Ovary (tissue), 9 donors: ENCODE results near the gene LEKR1. TPM values are rescaled to one million over a fixed set of nuclear protein-coding genes. Genes with fewer than 3 reads are reported as not detected.
"Not testable (repeated sequence)": the region's sequence is repeated elsewhere in the genome, so short reads cannot be mapped to it uniquely, and the experiment has no call there.

Source experiments
- DNase-seq, 5 donors: peaks; one replicate each; pipeline ENCODE4 v3.0.0-alpha.2; 2019 to 2020
- H3K27ac ChIP-seq, 2 donors: fragments of 200-600 bp; one replicate each; pipeline versions ENCODE4 v1.5.1 to v1.8.0; 2019 to 2022
- H3K27me3 ChIP-seq: fragments of 200-600 bp; one replicate; pipeline ENCODE4 v1.8.0; 2022
- H3K36me3 ChIP-seq: fragments of 200-600 bp; sonication (generic); one replicate; pipeline ENCODE4 v1.5.1; 2019
- H3K4me1 ChIP-seq: one replicate; pipeline ENCODE4 v1.8.1; 2013; ENCODE audit warnings: mild to moderate bottlenecking, moderate library complexity; ENCODE audit not compliant: insufficient read depth
- H3K4me3 ChIP-seq: fragments of 200-600 bp; sonication (generic); one replicate; pipeline ENCODE4 v1.5.1; 2017
- H3K9me3 ChIP-seq, 2 donors: fragments of 200-600 bp in 1 of 2; sonication (generic) in 1 of 2; one replicate each; pipeline versions ENCODE4 v1.5.1 to v1.8.1; 2013 to 2019; ENCODE audit warnings: mild to moderate bottlenecking in 1 of 2, moderate library complexity in 1 of 2
- CTCF ChIP-seq, 3 donors: fragments of 450-650 bp in 2 of 3; fragments of 200-600 bp in 1 of 3; IDR thresholded peaks; one replicate each; pipeline versions ENCODE4 v1.5.1 to v1.8.0; 2016 to 2022; ENCODE audit warnings: antibody characterized with exemption in 3 of 3, mild to moderate bottlenecking in 1 of 3
- EP300 ChIP-seq: sonication (generic); formaldehyde crosslinking; IDR thresholded peaks from one replicate; pipeline ENCODE4 v1.6.1; 2017; ENCODE audit warnings: antibody characterized with exemption
- POLR2A ChIP-seq: fragments of 450-650 bp; IDR thresholded peaks from one replicate; pipeline ENCODE4 v1.6.1; 2017; ENCODE audit warnings: antibody characterized with exemption, mild to moderate bottlenecking, moderate library complexity
- WGBS, 3 donors: extraction: QIAGEN DNeasy Blood & Tissue Kit in 1 of 3; methylation state at CpG; one replicate each; pipeline versions ENCODE4 v1.1.5 to v1.1.7; 2013 to 2017; 5-methylcytosine and 5-hydroxymethylcytosine counted together
- intact Hi-C, 4 donors: fragments of 100-400 bp; cut with DNase I; formaldehyde crosslinking; loops; one replicate each; pipeline versions ENCODE4 v1.11.0 to v1.15.1; 2022 to 2023
- polyA plus RNA-seq, 2 donors: library from polyadenylated mRNA; stranded (reverse); fragments of 200-250 nt in 1 of 2; fragments of 350-450 nt in 1 of 2; fragmentation: Illumina TruSeq in 1 of 2; extraction: RNeasy Lipid Tissue Mini Kit (QIAGEN cat#74804) in 1 of 2; gene quantifications; one replicate each; pipeline ENCODE4 v1.2.3, GENCODE V29; 2013 to 2014
- total RNA-seq, 7 donors: library from RNA; depleted of rRNA in 2 of 7; stranded (reverse); fragments of >200 nt in 2 of 7; fragmentation: NEBNext Ultra II Directional in 3 of 7; extraction: Animal tissue kit (Norgen Biotek cat#: 25700) in 3 of 7; gene quantifications; one replicate each; pipeline versions ENCODE4 v1.1.0 to v1.2.4, GENCODE V29; 2016 to 2023
- donor health status: DM: no; HTN: no; CAD: no; lungs with moderate emphysema.
- donor health status: DM: no; HTN: no; CAD: no.
- donor health status: Bipolar disorder and iron deficiency.
- donor health status: DM: yes; HTN: yes; CAD: no.
- donor health status: DM: no; HTN: no; CAD: no.
- donor health status: DM: yes; HTN: yes; CAD: no.

The LEKR1 gene
- total and polyA plus RNA-seq, 9 donors, result 0.38 to 7.8 (median 2.4) TPM

GRCh38 chr3:156963096-156963495 is 136.9 kb downstream of the LEKR1 start:
- intact Hi-C loops, result no loop called here
- Histone ChIP-seq H3K4me3 (no peak overlapping the region), H3K36me3 (no peaks in the 10 kb centered on the region), H3K4me1 (no peaks in the 10 kb centered on the region), H3K9me3 (no peaks in the 10 kb centered on the region), H3K27me3 (no peaks in the 10 kb centered on the region), H3K27ac (no peak overlapping the region)
- no peak for DNase-seq
- no peak for TF ChIP-seq EP300
- TF ChIP-seq CTCF (IDR thresholded peaks at IDR 0.05), result no peak
- no peak for TF ChIP-seq POLR2A
- 65 to 83% (median 79%) methylated on average over 3 of the region's 3 CpGs for WGBS, 3 donors

GRCh38 chr3:156964577-156964976 is 138.4 kb downstream of the LEKR1 start:
- Histone ChIP-seq H3K4me1 (no peaks in the 10 kb centered on the region), H3K27ac (no peak overlapping the region), H3K27me3 (no peaks in the 10 kb centered on the region), H3K36me3 (no peaks in the 10 kb centered on the region), H3K4me3 (no peak overlapping the region), H3K9me3 (no peaks in the 10 kb centered on the region)
- DNase-seq, result no peak
- no peak for TF ChIP-seq POLR2A
- no peak for TF ChIP-seq EP300
- no peak for TF ChIP-seq CTCF (IDR thresholded peaks at IDR 0.05)
- 16 to 34% (median 23%) methylated on average over 3 of the region's 3 CpGs for WGBS, 3 donors
- intact Hi-C loops, result no loop called here

GRCh38 chr3:156966349-156966748 is 140.2 kb downstream of the LEKR1 start:
- H3K4me3 ChIP-seq, H3K27me3 ChIP-seq, H3K4me1 ChIP-seq, H3K36me3 ChIP-seq, H3K9me3 ChIP-seq, H3K27ac ChIP-seq, intact Hi-C loops, DNase-seq: not testable (repeated sequence)
- 92 to 94% (median 92%) methylated on average over 10 of the region's 10 CpGs for WGBS, 3 donors

GRCh38 chr3:156973954-156974353 is 147.8 kb downstream of the LEKR1 start:
- intact Hi-C loops, result no loop called here
- TF ChIP-seq EP300 (no peak), CTCF (IDR thresholded peaks at IDR 0.05) (no peak), POLR2A (no peak)
- no peaks in the 10 kb centered on the region for H3K36me3 ChIP-seq
- H3K4me3 ChIP-seq, result no peak overlapping the region
- no peaks in the 10 kb centered on the region for H3K27me3 ChIP-seq
- DNase-seq, result no peak
- H3K4me1 ChIP-seq, result no peaks in the 10 kb centered on the region
- no peak overlapping the region for H3K27ac ChIP-seq
- 90% methylated on average over 2 of the region's 2 CpGs for WGBS, 3 donors
- H3K9me3 ChIP-seq, result no peaks in the 10 kb centered on the region

- no peak for DNase-seq
- H3K9me3 ChIP-seq, result no peaks in the 10 kb centered on the region
- H3K36me3 ChIP-seq, result no peaks in the 10 kb centered on the region
- no peak overlapping the region for H3K27ac ChIP-seq
- 94 to 100% (median 94%) methylated on average over 1 of the region's 1 CpG for WGBS, 3 donors
- TF ChIP-seq CTCF (IDR thresholded peaks at IDR 0.05) (no peak), EP300 (no peak)
- H3K27me3 ChIP-seq, result no peaks in the 10 kb centered on the region
- intact Hi-C loops, result no loop called here
- no peaks in the 10 kb centered on the region for H3K4me1 ChIP-seq
- H3K4me3 ChIP-seq, result no peak overlapping the region
Observed at GRCh38 chr3:156974931-156975330, 148.8 kb downstream of the LEKR1 start.
